ENCODE results near the gene TRPC5OS.

The TRPC5OS gene

DNA sequence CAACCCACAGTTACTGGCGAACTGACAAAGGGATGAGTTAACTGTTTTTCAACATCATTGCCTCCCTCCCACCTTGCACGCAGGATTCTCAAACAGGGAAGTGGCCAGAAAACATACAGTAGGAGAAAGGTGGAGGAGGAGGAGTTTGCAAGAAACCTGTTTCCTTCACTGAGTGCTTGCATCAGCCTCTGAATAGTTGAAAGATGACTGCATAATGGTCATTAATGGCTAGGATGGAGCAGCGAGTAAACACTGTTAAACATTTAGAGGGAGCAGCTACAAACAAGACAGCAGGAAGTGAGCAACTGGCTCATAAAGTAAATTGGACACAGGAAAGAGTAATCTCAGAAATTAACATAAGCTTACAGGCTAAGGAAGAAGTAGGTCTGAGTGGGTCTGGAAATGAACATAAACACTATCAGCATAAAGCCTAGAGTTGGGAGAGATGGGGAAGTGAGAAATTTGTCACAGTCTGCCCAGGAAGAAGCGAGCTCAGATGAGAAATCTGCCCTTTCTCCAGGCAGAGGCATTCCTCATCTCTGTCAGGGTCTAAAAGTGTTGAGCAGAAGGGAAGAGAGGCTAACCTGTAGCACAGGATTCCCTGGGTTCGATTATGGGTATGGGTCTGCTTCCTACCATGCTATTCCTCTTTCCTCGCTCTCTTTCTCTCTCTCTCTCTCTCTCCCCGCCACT is 38.6 kb downstream of the TRPC5OS start:
- DNase-seq: no peak

DNA sequence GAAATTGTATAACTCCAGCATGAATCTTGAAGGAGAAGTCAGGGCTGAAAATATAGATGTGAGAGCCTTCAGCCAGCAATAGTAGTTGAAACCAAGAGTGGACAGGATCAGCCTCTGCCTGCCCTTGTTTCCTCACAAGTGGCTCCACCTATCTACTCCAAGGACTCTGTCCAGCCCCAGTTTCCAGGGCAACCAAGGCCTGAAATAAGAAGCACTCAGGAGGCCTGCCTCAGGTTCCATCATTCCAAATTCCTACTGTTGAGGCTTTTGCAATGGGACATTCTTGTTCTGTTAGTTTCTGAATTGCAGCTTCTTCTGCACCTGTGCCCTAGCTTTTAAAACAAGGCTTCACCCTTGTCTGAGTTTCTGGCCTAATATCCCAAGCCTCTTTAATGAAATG is 41.6 kb downstream of the TRPC5OS start:
- peak in 1 of 2 experiments; percentile 12 for DNase-seq

DNA sequence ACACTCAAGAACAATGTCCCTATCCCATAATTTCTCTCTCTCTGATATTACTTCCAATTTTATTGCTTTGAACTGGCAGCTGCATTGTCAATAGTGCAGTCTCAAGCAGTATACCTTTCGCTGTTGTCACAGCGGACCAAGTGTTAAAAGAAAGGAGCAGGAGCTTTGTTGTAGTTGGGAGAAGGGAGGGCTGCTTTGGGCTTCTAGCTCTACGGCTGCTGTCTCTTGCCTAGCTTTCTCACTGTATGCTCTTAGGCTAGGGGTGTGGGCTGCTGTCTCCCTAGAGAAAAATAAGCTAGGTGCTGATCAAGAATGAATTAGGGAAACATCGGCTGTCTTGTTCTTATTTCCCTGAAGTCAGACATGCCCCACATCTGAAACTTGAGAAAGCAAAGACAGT is 52.5 kb downstream of the TRPC5OS start:
- DNase-seq: no peak
